Suprapubic skin (tissue), 4 donors: ENCODE measurements around the gene SPINK6. TPM values are rescaled to one million over a fixed set of nuclear protein-coding genes. Genes with fewer than 3 reads are reported as not detected.

ENCODE experiments used
- DNase-seq, 2 donors: peaks; one replicate each; pipeline ENCODE4 v3.0.0-alpha.2; 2019; ENCODE audit warnings: low spot score in 2 of 2
- H3K27ac ChIP-seq: fragments of 200-600 bp; sonication (generic); one replicate; pipeline ENCODE4 v1.5.1; 2019
- H3K27me3 ChIP-seq: fragments of 200-600 bp; sonication (generic); one replicate; pipeline ENCODE4 v1.5.1; 2019
- H3K36me3 ChIP-seq: fragments of 200-600 bp; sonication (generic); one replicate; pipeline ENCODE4 v1.5.1; 2019
- H3K4me1 ChIP-seq: fragments of 200-600 bp; sonication (generic); one replicate; pipeline ENCODE4 v1.5.1; 2019
- H3K4me3 ChIP-seq: fragments of 200-600 bp; sonication (generic); one replicate; pipeline ENCODE4 v1.5.1; 2019; ENCODE audit warnings: mild to moderate bottlenecking
- H3K9me3 ChIP-seq: fragments of 200-600 bp; sonication (generic); one replicate; pipeline ENCODE4 v1.5.1; 2019
- EP300 ChIP-seq: sonication (generic); formaldehyde crosslinking; IDR thresholded peaks from one replicate; pipeline ENCODE4 v1.6.1; 2017; ENCODE audit warnings: antibody characterized with exemption
- POLR2A ChIP-seq, 2 donors: fragments of 450-650 bp; IDR thresholded peaks; one replicate each; pipeline ENCODE4 v1.6.1; 2017; ENCODE audit warnings: antibody characterized with exemption in 2 of 2, mild to moderate bottlenecking in 2 of 2, moderate library complexity in 2 of 2
- POLR2AphosphoS5 ChIP-seq, 3 donors: sonication (generic); formaldehyde crosslinking; IDR thresholded peaks; one replicate each; pipeline ENCODE4 v1.6.1; 2017; ENCODE audit warnings: antibody characterized with exemption in 3 of 3
- WGBS: methylation state at CpG from one replicate; pipeline ENCODE4 v1.1.5; 2018; 5-methylcytosine and 5-hydroxymethylcytosine counted together
- total RNA-seq, 4 donors: library from RNA; depleted of rRNA; stranded (reverse); fragments of >200 nt; gene quantifications; one replicate each; pipeline ENCODE4 v1.1.0, GENCODE V29; 2016
- TF ChIP-seq, protein P1 (sequence below), 2 donors: fragments of 200-600 bp in 1 of 2; fragments of 450-650 bp in 1 of 2; sonication (generic) in 1 of 2; IDR thresholded peaks; one replicate each; pipeline ENCODE4 v1.5.1; 2016 to 2019; ENCODE audit warnings: antibody characterized with exemption in 2 of 2, mild to moderate bottlenecking in 1 of 2, moderate library complexity in 1 of 2

Gene SPINK6
- total RNA-seq, 4 donors from 2014 or later = 2.3 TPM; not detected in 3

DNA sequence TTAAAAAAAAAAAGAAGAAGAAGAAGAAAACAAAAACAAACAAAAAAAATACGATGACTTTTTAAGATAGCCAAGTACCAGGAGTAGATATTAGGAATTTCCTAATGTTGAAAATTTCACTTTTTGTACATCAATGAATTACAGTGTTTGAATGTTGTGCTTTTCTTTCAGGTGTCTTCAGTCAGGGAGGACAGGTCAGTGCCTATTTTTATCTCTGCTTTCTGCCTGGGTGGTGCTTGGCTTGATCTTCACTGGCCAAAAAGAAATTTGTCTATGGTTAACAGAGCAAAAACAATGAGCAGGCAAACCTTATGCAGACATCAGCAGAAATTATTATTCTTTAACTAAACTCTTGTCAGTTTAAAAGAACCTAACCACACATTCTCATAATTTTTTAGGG is 3.0 kb downstream of the SPINK6 start:
- H3K4me3 ChIP-seq = no peak overlapping the region
- 41% methylated on average over 1 of the region's 1 CpG for WGBS
- TF ChIP-seq POLR2A (IDR thresholded peaks at IDR 0.05) = no peak
- TF ChIP-seq, protein P1, sequence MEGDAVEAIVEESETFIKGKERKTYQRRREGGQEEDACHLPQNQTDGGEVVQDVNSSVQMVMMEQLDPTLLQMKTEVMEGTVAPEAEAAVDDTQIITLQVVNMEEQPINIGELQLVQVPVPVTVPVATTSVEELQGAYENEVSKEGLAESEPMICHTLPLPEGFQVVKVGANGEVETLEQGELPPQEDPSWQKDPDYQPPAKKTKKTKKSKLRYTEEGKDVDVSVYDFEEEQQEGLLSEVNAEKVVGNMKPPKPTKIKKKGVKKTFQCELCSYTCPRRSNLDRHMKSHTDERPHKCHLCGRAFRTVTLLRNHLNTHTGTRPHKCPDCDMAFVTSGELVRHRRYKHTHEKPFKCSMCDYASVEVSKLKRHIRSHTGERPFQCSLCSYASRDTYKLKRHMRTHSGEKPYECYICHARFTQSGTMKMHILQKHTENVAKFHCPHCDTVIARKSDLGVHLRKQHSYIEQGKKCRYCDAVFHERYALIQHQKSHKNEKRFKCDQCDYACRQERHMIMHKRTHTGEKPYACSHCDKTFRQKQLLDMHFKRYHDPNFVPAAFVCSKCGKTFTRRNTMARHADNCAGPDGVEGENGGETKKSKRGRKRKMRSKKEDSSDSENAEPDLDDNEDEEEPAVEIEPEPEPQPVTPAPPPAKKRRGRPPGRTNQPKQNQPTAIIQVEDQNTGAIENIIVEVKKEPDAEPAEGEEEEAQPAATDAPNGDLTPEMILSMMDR (IDR thresholded peaks at IDR 0.05) = no peak
- no peak for TF ChIP-seq POLR2AphosphoS5 (IDR thresholded peaks at IDR 0.05)
- TF ChIP-seq EP300 = no peak
- no peaks in the 10 kb centered on the region for H3K36me3 ChIP-seq
- H3K27ac ChIP-seq = no peak overlapping the region
- H3K9me3 ChIP-seq = no peaks in the 10 kb centered on the region
- peaks cover 2% of the 10 kb centered on the region for H3K4me1 ChIP-seq
- H3K27me3 ChIP-seq = no peaks in the 10 kb centered on the region
- no peak for DNase-seq

DNA sequence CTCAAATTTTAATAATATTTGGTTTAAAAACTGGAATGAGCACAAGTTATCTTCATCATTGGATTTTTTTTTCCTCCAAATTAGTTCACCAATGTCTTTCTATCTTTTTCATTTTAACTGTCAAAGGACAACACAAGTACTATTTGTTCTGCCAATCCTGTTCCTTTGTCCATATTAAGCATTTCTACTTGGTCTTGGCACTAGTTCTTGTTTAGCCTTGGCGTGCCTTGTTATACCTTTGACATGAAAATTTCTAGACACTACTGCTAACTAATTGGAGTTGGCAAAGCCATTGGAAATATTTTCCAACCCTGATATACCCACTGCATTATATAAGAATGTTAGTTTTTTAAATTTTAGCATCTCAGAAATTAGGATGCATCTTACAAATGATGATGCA is 3.8 kb downstream of the SPINK6 start:
- DNase-seq = no peak

DNA sequence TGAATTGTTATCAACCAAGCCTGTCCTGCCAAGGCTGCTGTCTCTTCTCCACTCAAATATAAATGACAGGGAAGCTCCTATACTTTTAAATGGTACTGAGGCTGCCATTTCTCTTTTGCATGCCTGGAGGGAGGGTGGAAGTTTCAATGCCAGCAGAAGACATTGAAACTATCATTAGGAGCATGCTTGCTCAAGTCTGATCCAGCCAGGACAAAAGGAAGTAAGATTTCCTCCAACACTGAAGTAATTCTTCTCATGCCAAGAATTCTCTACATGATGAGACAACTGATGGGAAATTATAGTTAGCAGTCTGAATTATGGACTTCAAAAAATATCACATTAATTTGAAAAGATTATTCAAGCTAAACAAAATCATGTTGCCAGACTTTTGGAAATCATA is 5.4 kb downstream of the SPINK6 start:
- Histone ChIP-seq H3K4me1 (peaks cover 2% of the 10 kb centered on the region), H3K27me3 (no peaks in the 10 kb centered on the region), H3K9me3 (no peaks in the 10 kb centered on the region), H3K4me3 (no peak overlapping the region), H3K36me3 (no peaks in the 10 kb centered on the region), H3K27ac (no peak overlapping the region)
- TF ChIP-seq EP300 (no peak), POLR2A (IDR thresholded peaks at IDR 0.05) (no peak), POLR2AphosphoS5 (IDR thresholded peaks at IDR 0.05) (no peak)
- TF ChIP-seq, protein P1 (IDR thresholded peaks at IDR 0.05) = no peak
- DNase-seq = no peak

More for the DNA sequence above, 3.8 kb downstream of the SPINK6 start:
- 45% methylated on average over 1 of the region's 1 CpG for WGBS
- Histone ChIP-seq H3K27ac (no peak overlapping the region), H3K4me1 (peaks cover 2% of the 10 kb centered on the region), H3K4me3 (no peak overlapping the region), H3K36me3 (no peaks in the 10 kb centered on the region), H3K9me3 (no peaks in the 10 kb centered on the region), H3K27me3 (no peaks in the 10 kb centered on the region)
- no peak for TF ChIP-seq POLR2AphosphoS5 (IDR thresholded peaks at IDR 0.05)
- TF ChIP-seq, protein P1 (IDR thresholded peaks at IDR 0.05) = no peak

DNA sequence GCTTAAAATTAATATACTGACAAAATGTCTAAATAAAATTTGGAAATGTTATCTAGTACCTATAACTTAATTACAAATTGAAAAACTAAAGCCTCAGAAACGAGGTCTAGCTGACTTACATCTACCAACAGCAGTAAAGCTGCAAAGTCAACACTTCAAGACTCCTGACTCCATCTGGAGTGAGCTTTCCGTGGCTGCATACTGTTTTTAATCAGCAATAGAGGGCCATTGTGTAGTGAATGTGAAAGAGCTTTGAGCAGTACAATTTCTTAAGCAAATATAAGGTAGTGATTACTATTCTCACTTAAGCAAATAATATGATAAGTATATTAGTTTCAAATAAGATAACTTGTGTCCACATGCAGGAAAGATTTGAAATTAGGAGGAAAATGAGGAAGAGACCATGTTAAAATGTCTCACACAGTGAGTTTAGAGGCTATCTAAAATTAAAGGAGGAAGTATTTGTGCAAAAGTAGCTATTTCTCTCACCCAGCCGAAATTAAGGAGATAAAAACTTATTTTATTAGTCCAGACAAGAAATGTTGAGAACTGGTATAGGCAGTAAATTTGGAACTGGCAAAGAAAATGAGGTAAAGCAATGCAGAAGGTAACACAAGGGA is 6.4 kb downstream of the SPINK6 start:
- Histone ChIP-seq H3K27me3 (no peaks in the 10 kb centered on the region), H3K9me3 (no peaks in the 10 kb centered on the region), H3K4me3 (no peak overlapping the region), H3K27ac (no peak overlapping the region), H3K4me1 (peaks cover 2% of the 10 kb centered on the region), H3K36me3 (no peaks in the 10 kb centered on the region)
- TF ChIP-seq POLR2A (IDR thresholded peaks at IDR 0.05) = no peak
- no peak for TF ChIP-seq POLR2AphosphoS5 (IDR thresholded peaks at IDR 0.05)
- no peak for TF ChIP-seq EP300
- TF ChIP-seq, protein P1 (IDR thresholded peaks at IDR 0.05) = no peak
- 42% methylated on average over 3 of the region's 3 CpGs for WGBS
- no peak for DNase-seq

DNA sequence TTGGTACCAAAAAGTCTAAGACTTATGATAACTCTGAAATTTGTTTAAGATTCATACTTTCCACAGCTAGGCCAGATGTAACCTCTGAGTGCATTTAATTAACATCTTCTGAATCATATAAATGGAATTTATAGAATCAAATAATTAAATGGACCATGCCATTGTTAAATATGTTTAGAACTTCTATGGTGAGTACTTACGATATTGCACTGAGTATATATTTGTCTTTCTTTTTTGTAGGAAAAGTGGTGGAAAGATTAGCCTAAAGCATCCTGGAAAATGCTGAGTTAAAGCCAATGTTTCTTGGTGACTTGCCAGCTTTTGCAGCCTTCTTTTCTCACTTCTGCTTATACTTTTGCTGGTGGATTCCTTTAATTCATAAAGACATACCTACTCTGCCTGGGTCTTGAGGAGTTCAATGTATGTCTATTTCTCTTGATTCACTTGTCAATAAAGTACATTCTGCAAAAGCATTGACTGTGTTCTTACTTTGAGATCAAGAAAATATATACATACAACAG is 11.9 kb downstream of the SPINK6 start:
- Histone ChIP-seq H3K4me3 (no peak overlapping the region), H3K27ac (no peak overlapping the region), H3K27me3 (no peaks in the 10 kb centered on the region), H3K9me3 (no peaks in the 10 kb centered on the region), H3K4me1 (no peaks in the 10 kb centered on the region), H3K36me3 (no peaks in the 10 kb centered on the region)
- TF ChIP-seq POLR2A (IDR thresholded peaks at IDR 0.05) (no peak), EP300 (no peak), POLR2AphosphoS5 (IDR thresholded peaks at IDR 0.05) (no peak)
- TF ChIP-seq, protein P1 (IDR thresholded peaks at IDR 0.05) = no peak
- DNase-seq = no peak
- WGBS = 63% methylated on average over 1 of the region's 1 CpG
